WI38 (cell line): Measurements from ENCODE around the gene NIPBL.
"Not testable (repeated sequence)": the region's sequence is repeated elsewhere in the genome, so short reads cannot be mapped to it uniquely, and the experiment has no call there.

ENCODE experiments used
- H3K4me3 ChIP-seq: 2 replicates; pipeline ENCODE4 v1.5.1; 2011; ENCODE audit warnings: low read depth, mild to moderate bottlenecking, control low read depth, low read length
- CTCF ChIP-seq: IDR thresholded peaks from 2 replicates; pipeline ENCODE4 v1.5.1; 2012; ENCODE audit warnings: low read depth, mild to moderate bottlenecking, control low read depth, low read length

NIPBL gene

GRCh38 chr5:36888303-36888702 lies 11.7 kb downstream of the NIPBL start:
- no peak overlapping the region for H3K4me3 ChIP-seq
- TF ChIP-seq CTCF, result no peak

- TF ChIP-seq CTCF, result no peak
- H3K4me3 ChIP-seq, result no peak overlapping the region
Observed at GRCh38 chr5:36889264-36889663, 12.7 kb downstream of the NIPBL start.

- TF ChIP-seq CTCF, result no peak
- no peak overlapping the region for H3K4me3 ChIP-seq
Observed at GRCh38 chr5:36891266-36891665, 14.7 kb downstream of the NIPBL start.

- H3K4me3 ChIP-seq, result not testable (repeated sequence)
Observed at GRCh38 chr5:36892085-36892830, 15.7 kb downstream of the NIPBL start.

GRCh38 chr5:36894954-36895353 lies 18.4 kb downstream of the NIPBL start:
- H3K4me3 ChIP-seq, result no peak overlapping the region
- no peak for TF ChIP-seq CTCF

GRCh38 chr5:36896476-36896875 lies 19.9 kb downstream of the NIPBL start:
- no peak for TF ChIP-seq CTCF

GRCh38 chr5:36897616-36898015 lies 21.0 kb downstream of the NIPBL start:
- no peak for TF ChIP-seq CTCF
- H3K4me3 ChIP-seq, result no peak overlapping the region

More at GRCh38 chr5:36896476-36896875, 19.9 kb downstream of the NIPBL start:
- H3K4me3 ChIP-seq, result no peak overlapping the region

- no peak for TF ChIP-seq CTCF
- no peak overlapping the region for H3K4me3 ChIP-seq
Observed at GRCh38 chr5:36899860-36900259, 23.3 kb downstream of the NIPBL start.
